Cardiac muscle cell (in vitro differentiated cells and primary cell): Measurements from ENCODE around the gene STARD5. TPM values are rescaled to one million over a fixed set of nuclear protein-coding genes. Genes with fewer than 3 reads are reported as not detected.

Experiments
- DNase-seq, 2 donors: peaks; one replicate each; pipeline versions ENCODE4 v3.0.0 to v3.0.0-alpha.2; 2010 to 2017; ENCODE audit warnings: low read depth in 1 of 2, low spot score in 1 of 2
- H3K27ac ChIP-seq: fragments of 200-600 bp; sonication (generic); 2 replicates; pipeline ENCODE4 v1.5.1; 2016
- H3K27me3 ChIP-seq: fragments of 200-600 bp; sonication (generic); 2 replicates; pipeline ENCODE4 v1.6.0; 2016; ENCODE audit warnings: control low read depth
- H3K36me3 ChIP-seq: fragments of 200-600 bp; sonication (generic); 2 replicates; pipeline ENCODE4 v1.5.1; 2016; ENCODE audit warnings: control low read depth
- H3K4me1 ChIP-seq: fragments of 200-600 bp; sonication (generic); 2 replicates; pipeline ENCODE4 v1.8.1; 2017; ENCODE audit warnings: low read depth, mild to moderate bottlenecking, mixed run types
- H3K4me3 ChIP-seq: fragments of 200-600 bp; sonication (generic); 2 replicates; pipeline ENCODE4 v1.5.1; 2016; ENCODE audit warnings: mild to moderate bottlenecking
- H3K9me3 ChIP-seq: fragments of 200-600 bp; sonication (generic); 2 replicates; pipeline ENCODE4 v1.5.1; 2017; ENCODE audit warnings: low read depth, mild to moderate bottlenecking, control low read depth
- polyA plus RNA-seq: library from polyadenylated mRNA; unstranded; fragments of >200 nt; fragmentation: Nextera tagmentation; extraction: Ambion mirVana; gene quantifications from 2 replicates; pipeline ENCODE4 v1.2.1, GENCODE V29; 2016
- total RNA-seq: library from RNA; depleted of rRNA; stranded (reverse); fragments of >200 nt; gene quantifications from 2 replicates; pipeline ENCODE4 v1.2.3, GENCODE V29; 2016
- TF ChIP-seq, protein P1 (sequence below): IDR thresholded peaks from 2 replicates; pipeline ENCODE4 v1.5.1; 2012; ENCODE audit warnings: low read depth, mild to moderate bottlenecking, low read length

STARD5 gene
- total and polyA plus RNA-seq, 2 experiments from 2014 or later = 2.1 to 2.2 TPM

DNA sequence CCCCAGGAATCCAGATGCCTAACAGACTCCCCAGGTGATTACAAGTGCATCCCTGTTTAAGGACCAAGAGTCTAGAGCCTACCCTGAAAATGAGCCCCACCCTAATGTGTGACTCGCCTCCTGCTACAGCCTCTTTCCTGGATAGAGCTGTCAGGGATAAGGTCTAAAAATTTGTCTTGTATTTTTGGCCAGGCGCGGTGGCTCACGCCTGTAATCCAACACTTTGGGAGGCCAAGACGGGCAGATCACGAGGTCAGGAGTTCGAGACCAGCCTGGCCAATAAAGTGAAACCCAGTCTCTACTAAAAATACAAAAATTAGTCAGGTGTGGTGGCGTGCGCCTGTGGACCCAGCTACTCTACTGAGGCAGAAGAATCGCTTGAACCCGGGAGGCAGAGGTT lies 38.8 kb upstream of the STARD5 start:
- TF ChIP-seq, protein P1, sequence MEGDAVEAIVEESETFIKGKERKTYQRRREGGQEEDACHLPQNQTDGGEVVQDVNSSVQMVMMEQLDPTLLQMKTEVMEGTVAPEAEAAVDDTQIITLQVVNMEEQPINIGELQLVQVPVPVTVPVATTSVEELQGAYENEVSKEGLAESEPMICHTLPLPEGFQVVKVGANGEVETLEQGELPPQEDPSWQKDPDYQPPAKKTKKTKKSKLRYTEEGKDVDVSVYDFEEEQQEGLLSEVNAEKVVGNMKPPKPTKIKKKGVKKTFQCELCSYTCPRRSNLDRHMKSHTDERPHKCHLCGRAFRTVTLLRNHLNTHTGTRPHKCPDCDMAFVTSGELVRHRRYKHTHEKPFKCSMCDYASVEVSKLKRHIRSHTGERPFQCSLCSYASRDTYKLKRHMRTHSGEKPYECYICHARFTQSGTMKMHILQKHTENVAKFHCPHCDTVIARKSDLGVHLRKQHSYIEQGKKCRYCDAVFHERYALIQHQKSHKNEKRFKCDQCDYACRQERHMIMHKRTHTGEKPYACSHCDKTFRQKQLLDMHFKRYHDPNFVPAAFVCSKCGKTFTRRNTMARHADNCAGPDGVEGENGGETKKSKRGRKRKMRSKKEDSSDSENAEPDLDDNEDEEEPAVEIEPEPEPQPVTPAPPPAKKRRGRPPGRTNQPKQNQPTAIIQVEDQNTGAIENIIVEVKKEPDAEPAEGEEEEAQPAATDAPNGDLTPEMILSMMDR = no peak
- Histone ChIP-seq H3K9me3 (no peaks in the 10 kb centered on the region), H3K27me3 (no peaks in the 10 kb centered on the region), H3K4me3 (no peak overlapping the region), H3K36me3 (no peaks in the 10 kb centered on the region), H3K27ac (no peak overlapping the region), H3K4me1 (no peaks in the 10 kb centered on the region)
- DNase-seq = no peak

DNA sequence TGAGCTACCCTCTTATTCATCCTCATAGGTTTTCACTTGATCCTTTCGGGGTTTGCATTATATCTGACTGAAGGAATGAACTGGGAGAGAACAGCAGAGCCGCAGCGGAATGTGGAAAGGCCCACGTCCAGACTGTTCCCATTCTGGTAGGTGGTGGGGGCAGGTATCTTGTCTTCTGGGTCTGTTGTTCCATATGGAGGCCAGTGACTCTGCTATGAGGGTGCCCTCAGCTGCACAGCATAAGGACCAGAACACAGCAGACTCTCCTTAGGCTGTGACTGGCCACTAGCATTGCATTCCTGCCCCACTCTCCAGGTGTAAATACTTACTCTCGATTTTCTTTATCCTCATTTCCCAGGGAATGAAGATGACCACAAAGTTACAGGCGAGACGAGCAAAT lies 38.0 kb upstream of the STARD5 start:
- Histone ChIP-seq H3K4me3 (no peak overlapping the region), H3K4me1 (no peaks in the 10 kb centered on the region), H3K27me3 (no peaks in the 10 kb centered on the region), H3K9me3 (no peaks in the 10 kb centered on the region), H3K27ac (no peak overlapping the region), H3K36me3 (no peaks in the 10 kb centered on the region)
- no peak for DNase-seq
- TF ChIP-seq, protein P1 = no peak

DNA sequence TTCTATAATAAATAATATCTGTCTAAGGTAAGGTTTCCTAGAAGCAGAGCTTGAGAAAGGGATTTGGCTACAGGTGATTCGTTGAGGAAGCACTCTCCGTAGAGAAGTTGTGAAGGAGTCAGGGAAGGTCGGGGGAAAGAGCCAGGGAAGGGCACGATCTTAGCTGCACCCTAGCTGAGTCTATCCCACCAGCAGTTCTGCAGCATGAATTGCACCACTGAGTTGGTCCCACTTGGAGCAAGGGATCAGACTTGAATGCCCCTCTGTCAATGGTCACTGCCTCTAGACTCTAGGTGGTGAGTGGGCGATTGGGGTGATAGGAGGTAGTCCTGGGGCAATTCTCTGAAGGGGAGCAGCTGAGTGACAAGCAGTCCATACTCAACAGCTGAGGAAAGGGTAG lies 36.5 kb upstream of the STARD5 start:
- H3K36me3 ChIP-seq = no peaks in the 10 kb centered on the region
- no peak overlapping the region for H3K27ac ChIP-seq
- H3K4me1 ChIP-seq = no peaks in the 10 kb centered on the region
- no peak for DNase-seq
- TF ChIP-seq, protein P1 = no peak
- no peak overlapping the region for H3K4me3 ChIP-seq
- H3K27me3 ChIP-seq = no peaks in the 10 kb centered on the region
- no peaks in the 10 kb centered on the region for H3K9me3 ChIP-seq

DNA sequence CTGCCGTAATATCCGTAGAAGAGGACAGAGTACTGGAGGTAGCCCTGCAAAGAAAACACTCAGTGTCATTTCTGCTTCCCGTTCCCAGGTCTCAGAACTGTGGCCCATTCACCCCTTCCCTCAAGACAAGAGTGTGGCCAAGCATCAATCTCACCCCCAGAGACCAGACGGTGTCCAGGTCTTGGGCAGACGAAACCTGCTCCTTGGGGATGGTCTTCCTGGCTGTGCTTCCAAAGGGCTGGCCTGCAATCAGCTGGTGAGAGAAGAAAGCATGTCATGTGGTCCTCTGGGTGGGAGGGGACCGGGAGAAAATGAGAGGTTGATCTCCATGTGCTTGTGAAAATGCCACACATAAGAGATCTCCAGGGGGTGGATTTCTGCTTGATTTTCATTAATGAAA lies 34.3 kb upstream of the STARD5 start:
- TF ChIP-seq, protein P1 = no peak
- no peaks in the 10 kb centered on the region for H3K9me3 ChIP-seq
- DNase-seq = no peak
- H3K4me3 ChIP-seq = no peak overlapping the region
- no peaks in the 10 kb centered on the region for H3K27me3 ChIP-seq
- H3K27ac ChIP-seq = no peak overlapping the region
- H3K36me3 ChIP-seq = no peaks in the 10 kb centered on the region
- no peaks in the 10 kb centered on the region for H3K4me1 ChIP-seq

DNA sequence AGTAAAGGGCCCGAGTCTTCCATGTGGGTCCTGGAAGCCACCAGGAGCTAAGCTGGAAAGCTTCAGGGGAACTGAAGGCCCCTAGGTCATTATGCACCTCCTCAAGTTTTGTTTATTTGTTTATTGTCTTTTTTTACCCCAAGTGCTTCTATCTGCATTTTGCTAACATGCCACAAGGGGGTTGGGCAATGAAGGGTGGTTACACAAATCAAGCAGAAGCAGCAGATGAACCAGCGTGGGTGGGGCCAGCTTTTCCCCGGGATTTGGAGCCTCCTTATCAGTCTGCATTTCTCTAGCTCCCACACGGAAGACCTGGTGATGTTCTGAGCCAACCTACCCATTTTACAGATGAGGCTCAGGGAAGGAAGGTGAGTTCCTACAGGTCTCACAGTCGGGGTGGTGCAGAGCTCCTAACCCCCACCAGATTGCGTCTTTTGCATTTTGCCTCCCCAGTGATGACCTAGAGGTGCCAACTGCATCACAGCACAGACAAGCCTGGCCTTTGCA lies 33.3 kb upstream of the STARD5 start:
- Histone ChIP-seq H3K4me3 (no peak overlapping the region), H3K27me3 (no peaks in the 10 kb centered on the region), H3K27ac (no peak overlapping the region), H3K9me3 (no peaks in the 10 kb centered on the region), H3K36me3 (no peaks in the 10 kb centered on the region), H3K4me1 (no peaks in the 10 kb centered on the region)
- peak in 1 of 2 donors; percentile 13 for DNase-seq
- TF ChIP-seq, protein P1 = no peak

DNA sequence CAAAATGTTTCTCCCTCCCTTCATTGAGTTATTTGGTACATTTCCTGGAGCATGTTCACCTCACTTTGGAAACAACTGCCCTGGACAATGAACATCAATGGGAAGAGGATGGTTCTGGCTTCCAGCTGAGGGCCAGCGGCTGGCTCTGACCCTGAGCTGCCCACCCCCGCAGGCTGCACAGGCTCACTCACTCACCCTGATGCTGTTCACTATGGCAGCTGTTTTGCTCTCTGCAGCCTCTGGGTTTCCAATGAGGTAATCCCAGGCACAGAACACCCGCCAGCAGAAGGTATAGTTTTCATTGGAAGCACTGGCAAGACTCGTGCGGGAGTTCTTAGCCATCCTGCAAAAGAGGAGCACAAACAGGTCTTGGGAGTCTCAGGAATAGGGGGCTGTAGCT lies 32.3 kb upstream of the STARD5 start:
- H3K9me3 ChIP-seq = no peaks in the 10 kb centered on the region
- no peaks in the 10 kb centered on the region for H3K27me3 ChIP-seq
- TF ChIP-seq, protein P1 = no peak
- DNase-seq = no peak
- H3K27ac ChIP-seq = no peak overlapping the region
- no peak overlapping the region for H3K4me3 ChIP-seq
- no peaks in the 10 kb centered on the region for H3K4me1 ChIP-seq
- no peaks in the 10 kb centered on the region for H3K36me3 ChIP-seq
